ENCODE data around the gene ALK.

ALK gene

DNA sequence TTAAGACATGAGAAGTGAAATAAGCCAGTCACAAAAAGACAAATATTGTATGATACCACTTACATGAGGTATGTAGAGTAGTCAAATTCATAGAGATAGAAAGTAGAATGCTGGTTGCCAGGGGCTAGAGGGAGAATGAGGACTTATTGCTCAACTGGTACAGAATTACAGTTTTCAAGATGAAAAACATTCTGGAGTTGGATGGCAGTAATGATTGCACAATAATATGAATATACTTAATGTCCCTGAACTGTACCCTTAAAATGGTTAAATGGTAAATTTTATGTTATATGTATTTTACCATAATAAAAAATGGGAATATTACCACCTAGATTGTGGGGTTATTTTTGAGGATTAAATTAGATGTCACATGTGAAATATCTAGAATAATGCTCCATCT lies 465.0 kb downstream of the ALK start:
- H3K27me3 ChIP-seq (ENCODE audit: insufficient read depth, low read length, poor library complexity), result peaks cover 3% of the 10 kb centered on the region
- no peaks in the 10 kb centered on the region for H3K9me3 ChIP-seq (ENCODE audit: insufficient read depth, low read length, severe bottlenecking)
- no peak overlapping the region for H3K27ac ChIP-seq (ENCODE audit: low read length)
- H3K4me3 ChIP-seq (ENCODE audit: low read depth in 1 of 2, low read length in 2 of 2), result no peak overlapping the region
- no peaks in the 10 kb centered on the region for H3K4me1 ChIP-seq (ENCODE audit: insufficient read depth, low read length)
- ATAC-seq (ENCODE audit: insufficient read depth, low read depth) (no peak), DNase-seq (no peak)
- TF ChIP-seq, protein P1, sequence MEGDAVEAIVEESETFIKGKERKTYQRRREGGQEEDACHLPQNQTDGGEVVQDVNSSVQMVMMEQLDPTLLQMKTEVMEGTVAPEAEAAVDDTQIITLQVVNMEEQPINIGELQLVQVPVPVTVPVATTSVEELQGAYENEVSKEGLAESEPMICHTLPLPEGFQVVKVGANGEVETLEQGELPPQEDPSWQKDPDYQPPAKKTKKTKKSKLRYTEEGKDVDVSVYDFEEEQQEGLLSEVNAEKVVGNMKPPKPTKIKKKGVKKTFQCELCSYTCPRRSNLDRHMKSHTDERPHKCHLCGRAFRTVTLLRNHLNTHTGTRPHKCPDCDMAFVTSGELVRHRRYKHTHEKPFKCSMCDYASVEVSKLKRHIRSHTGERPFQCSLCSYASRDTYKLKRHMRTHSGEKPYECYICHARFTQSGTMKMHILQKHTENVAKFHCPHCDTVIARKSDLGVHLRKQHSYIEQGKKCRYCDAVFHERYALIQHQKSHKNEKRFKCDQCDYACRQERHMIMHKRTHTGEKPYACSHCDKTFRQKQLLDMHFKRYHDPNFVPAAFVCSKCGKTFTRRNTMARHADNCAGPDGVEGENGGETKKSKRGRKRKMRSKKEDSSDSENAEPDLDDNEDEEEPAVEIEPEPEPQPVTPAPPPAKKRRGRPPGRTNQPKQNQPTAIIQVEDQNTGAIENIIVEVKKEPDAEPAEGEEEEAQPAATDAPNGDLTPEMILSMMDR (IDR thresholded peaks at IDR 0.05; ENCODE audit: borderline replicate concordance, extremely low read depth, low read length, poor library complexity, severe bottlenecking), result no peak
- no peak for TF ChIP-seq EZH2 (IDR thresholded peaks at IDR 0.05; ENCODE audit: borderline replicate concordance, low read depth, low read length, severe bottlenecking)
- H3K36me3 ChIP-seq (ENCODE audit: insufficient read depth, low read length), result no peaks in the 10 kb centered on the region
- H3K9ac ChIP-seq (ENCODE audit: low read depth, low read length), result no peak overlapping the region
- no peak overlapping the region for H3K4me2 ChIP-seq (ENCODE audit: insufficient read depth, low read length)
- no peaks in the 10 kb centered on the region for H4K20me1 ChIP-seq (ENCODE audit: insufficient read depth, low read length)
- no peak overlapping the region for H2AFZ ChIP-seq (ENCODE audit: low read depth, low read length)
- H3K79me2 ChIP-seq (ENCODE audit: insufficient read depth, low read length), result no peaks in the 10 kb centered on the region

DNA sequence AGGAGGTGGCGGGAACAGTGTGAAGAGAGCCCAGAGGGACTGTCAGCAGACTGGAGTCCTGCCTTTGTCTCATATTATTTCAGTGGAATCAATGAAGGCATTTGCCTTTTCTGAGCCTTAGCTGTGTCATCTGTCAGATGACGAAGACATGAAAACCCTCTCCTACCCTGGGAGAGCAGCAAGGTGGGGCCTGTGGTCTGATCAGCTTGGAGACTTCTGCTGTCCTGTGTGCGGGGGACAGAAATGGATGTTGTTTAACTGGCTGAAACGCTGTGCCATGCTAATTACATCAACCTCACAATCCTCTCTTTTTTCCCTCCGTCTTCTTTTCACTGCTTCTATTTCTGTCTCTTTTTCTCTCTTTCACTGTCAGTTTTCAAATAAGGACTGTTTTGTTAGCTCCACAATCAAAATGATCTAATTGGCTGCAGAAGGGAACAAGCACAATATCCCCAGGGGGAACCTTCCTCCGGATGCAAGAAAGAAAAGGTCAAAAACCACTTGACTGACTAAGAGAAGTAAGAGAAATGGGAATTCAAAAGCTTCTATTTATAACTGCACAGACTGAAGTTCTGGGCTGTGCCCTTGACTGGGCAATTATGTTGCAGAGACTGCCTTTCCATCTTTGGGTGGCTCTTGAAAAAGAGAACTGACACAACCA lies 466.1 kb downstream of the ALK start:
- Histone ChIP-seq H2AFZ (ENCODE audit: low read depth, low read length) (no peak overlapping the region), H4K20me1 (ENCODE audit: insufficient read depth, low read length) (no peaks in the 10 kb centered on the region), H3K9me3 (ENCODE audit: insufficient read depth, low read length, severe bottlenecking) (no peaks in the 10 kb centered on the region), H3K9ac (ENCODE audit: low read depth, low read length) (no peak overlapping the region), H3K79me2 (ENCODE audit: insufficient read depth, low read length) (no peaks in the 10 kb centered on the region), H3K4me3 (ENCODE audit: low read depth in 1 of 2, low read length in 2 of 2) (no peak overlapping the region), H3K27ac (ENCODE audit: low read length) (no peak overlapping the region), H3K27me3 (ENCODE audit: insufficient read depth, low read length, poor library complexity) (peaks cover 3% of the 10 kb centered on the region), H3K4me2 (ENCODE audit: insufficient read depth, low read length) (no peak overlapping the region), H3K36me3 (ENCODE audit: insufficient read depth, low read length) (no peaks in the 10 kb centered on the region), H3K4me1 (ENCODE audit: insufficient read depth, low read length) (no peaks in the 10 kb centered on the region)
- ATAC-seq (ENCODE audit: insufficient read depth, low read depth), result no peak
- DNase-seq, result no peak
- TF ChIP-seq, protein P1 (IDR thresholded peaks at IDR 0.05; ENCODE audit: borderline replicate concordance, extremely low read depth, low read length, poor library complexity, severe bottlenecking), result no peak
- no peak for TF ChIP-seq EZH2 (IDR thresholded peaks at IDR 0.05; ENCODE audit: borderline replicate concordance, low read depth, low read length, severe bottlenecking)

DNA sequence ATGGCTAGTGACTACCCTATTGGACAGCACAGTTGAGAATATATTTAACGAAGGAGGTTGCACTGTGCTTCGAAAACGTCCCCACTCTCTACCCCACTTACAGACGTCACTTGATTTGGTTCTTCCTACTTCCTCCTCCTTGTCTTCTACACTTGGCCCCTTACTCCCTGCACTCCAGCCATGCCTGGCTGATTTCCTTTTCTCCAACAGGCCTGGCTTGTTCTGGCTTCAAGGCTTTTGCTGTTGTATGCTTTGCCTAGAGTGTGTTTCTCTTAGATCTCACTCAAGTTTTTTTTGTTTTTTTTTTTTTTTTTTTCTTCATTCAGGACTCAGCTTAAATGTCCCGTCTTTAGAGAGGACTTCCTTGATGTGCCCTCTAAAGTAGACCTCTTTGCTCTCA lies 469.4 kb downstream of the ALK start:
- no peaks in the 10 kb centered on the region for H4K20me1 ChIP-seq (ENCODE audit: insufficient read depth, low read length)
- no peak overlapping the region for H3K4me3 ChIP-seq (ENCODE audit: low read depth in 1 of 2, low read length in 2 of 2)
- no peaks in the 10 kb centered on the region for H3K9me3 ChIP-seq (ENCODE audit: insufficient read depth, low read length, severe bottlenecking)
- no peak overlapping the region for H3K9ac ChIP-seq (ENCODE audit: low read depth, low read length)
- no peaks in the 10 kb centered on the region for H3K36me3 ChIP-seq (ENCODE audit: insufficient read depth, low read length)
- H3K79me2 ChIP-seq (ENCODE audit: insufficient read depth, low read length), result no peaks in the 10 kb centered on the region
- no peaks in the 10 kb centered on the region for H3K4me1 ChIP-seq (ENCODE audit: insufficient read depth, low read length)
- H3K27me3 ChIP-seq (ENCODE audit: insufficient read depth, low read length, poor library complexity), result peaks cover 3% of the 10 kb centered on the region
- H3K4me2 ChIP-seq (ENCODE audit: insufficient read depth, low read length), result no peak overlapping the region
- H2AFZ ChIP-seq (ENCODE audit: low read depth, low read length), result no peak overlapping the region
- TF ChIP-seq EZH2 (IDR thresholded peaks at IDR 0.05; ENCODE audit: borderline replicate concordance, low read depth, low read length, severe bottlenecking), result no peak
- TF ChIP-seq, protein P1 (IDR thresholded peaks at IDR 0.05; ENCODE audit: borderline replicate concordance, extremely low read depth, low read length, poor library complexity, severe bottlenecking), result no peak
- no peak for DNase-seq
- H3K27ac ChIP-seq (ENCODE audit: low read length), result no peak overlapping the region
- no peak for ATAC-seq (ENCODE audit: insufficient read depth, low read depth)

Data from DND-41 (cell line).